Ovary (tissue), 9 donors: Measurements from ENCODE around the gene ZMIZ1. TPM values are rescaled to one million over a fixed set of nuclear protein-coding genes. Genes with fewer than 3 reads are reported as not detected.

Experiments
- DNase-seq, 5 donors: peaks; one replicate each; pipeline ENCODE4 v3.0.0-alpha.2; 2019 to 2020
- H3K27ac ChIP-seq, 2 donors: fragments of 200-600 bp; one replicate each; pipeline versions ENCODE4 v1.5.1 to v1.8.0; 2019 to 2022
- H3K27me3 ChIP-seq: fragments of 200-600 bp; one replicate; pipeline ENCODE4 v1.8.0; 2022
- H3K36me3 ChIP-seq: fragments of 200-600 bp; sonication (generic); one replicate; pipeline ENCODE4 v1.5.1; 2019
- H3K4me1 ChIP-seq: one replicate; pipeline ENCODE4 v1.8.1; 2013; ENCODE audit warnings: mild to moderate bottlenecking, moderate library complexity; ENCODE audit not compliant: insufficient read depth
- H3K4me3 ChIP-seq: fragments of 200-600 bp; sonication (generic); one replicate; pipeline ENCODE4 v1.5.1; 2017
- H3K9me3 ChIP-seq, 2 donors: fragments of 200-600 bp in 1 of 2; sonication (generic) in 1 of 2; one replicate each; pipeline versions ENCODE4 v1.5.1 to v1.8.1; 2013 to 2019; ENCODE audit warnings: mild to moderate bottlenecking in 1 of 2, moderate library complexity in 1 of 2
- CTCF ChIP-seq, 3 donors: fragments of 450-650 bp in 2 of 3; fragments of 200-600 bp in 1 of 3; IDR thresholded peaks; one replicate each; pipeline versions ENCODE4 v1.5.1 to v1.8.0; 2016 to 2022; ENCODE audit warnings: antibody characterized with exemption in 3 of 3, mild to moderate bottlenecking in 1 of 3
- EP300 ChIP-seq: sonication (generic); formaldehyde crosslinking; IDR thresholded peaks from one replicate; pipeline ENCODE4 v1.6.1; 2017; ENCODE audit warnings: antibody characterized with exemption
- POLR2A ChIP-seq: fragments of 450-650 bp; IDR thresholded peaks from one replicate; pipeline ENCODE4 v1.6.1; 2017; ENCODE audit warnings: antibody characterized with exemption, mild to moderate bottlenecking, moderate library complexity
- WGBS, 3 donors: extraction: QIAGEN DNeasy Blood & Tissue Kit in 1 of 3; methylation state at CpG; one replicate each; pipeline versions ENCODE4 v1.1.5 to v1.1.7; 2013 to 2017; 5-methylcytosine and 5-hydroxymethylcytosine counted together
- intact Hi-C, 4 donors: fragments of 100-400 bp; cut with DNase I; formaldehyde crosslinking; loops; one replicate each; pipeline versions ENCODE4 v1.11.0 to v1.15.1; 2022 to 2023
- polyA plus RNA-seq, 2 donors: library from polyadenylated mRNA; stranded (reverse); fragments of 200-250 nt in 1 of 2; fragments of 350-450 nt in 1 of 2; fragmentation: Illumina TruSeq in 1 of 2; extraction: RNeasy Lipid Tissue Mini Kit (QIAGEN cat#74804) in 1 of 2; gene quantifications; one replicate each; pipeline ENCODE4 v1.2.3, GENCODE V29; 2013 to 2014
- total RNA-seq, 7 donors: library from RNA; depleted of rRNA in 2 of 7; stranded (reverse); fragments of >200 nt in 2 of 7; fragmentation: NEBNext Ultra II Directional in 3 of 7; extraction: Animal tissue kit (Norgen Biotek cat#: 25700) in 3 of 7; gene quantifications; one replicate each; pipeline versions ENCODE4 v1.1.0 to v1.2.4, GENCODE V29; 2016 to 2023
- donor health status: DM: no; HTN: no; CAD: no; lungs with moderate emphysema.
- donor health status: DM: no; HTN: no; CAD: no.
- donor health status: Bipolar disorder and iron deficiency.
- donor health status: DM: yes; HTN: yes; CAD: no.
- donor health status: DM: no; HTN: no; CAD: no.
- donor health status: DM: yes; HTN: yes; CAD: no.

Gene ZMIZ1
- total and polyA plus RNA-seq, 9 donors: 30.3 to 117 (median 69.1) TPM

DNA sequence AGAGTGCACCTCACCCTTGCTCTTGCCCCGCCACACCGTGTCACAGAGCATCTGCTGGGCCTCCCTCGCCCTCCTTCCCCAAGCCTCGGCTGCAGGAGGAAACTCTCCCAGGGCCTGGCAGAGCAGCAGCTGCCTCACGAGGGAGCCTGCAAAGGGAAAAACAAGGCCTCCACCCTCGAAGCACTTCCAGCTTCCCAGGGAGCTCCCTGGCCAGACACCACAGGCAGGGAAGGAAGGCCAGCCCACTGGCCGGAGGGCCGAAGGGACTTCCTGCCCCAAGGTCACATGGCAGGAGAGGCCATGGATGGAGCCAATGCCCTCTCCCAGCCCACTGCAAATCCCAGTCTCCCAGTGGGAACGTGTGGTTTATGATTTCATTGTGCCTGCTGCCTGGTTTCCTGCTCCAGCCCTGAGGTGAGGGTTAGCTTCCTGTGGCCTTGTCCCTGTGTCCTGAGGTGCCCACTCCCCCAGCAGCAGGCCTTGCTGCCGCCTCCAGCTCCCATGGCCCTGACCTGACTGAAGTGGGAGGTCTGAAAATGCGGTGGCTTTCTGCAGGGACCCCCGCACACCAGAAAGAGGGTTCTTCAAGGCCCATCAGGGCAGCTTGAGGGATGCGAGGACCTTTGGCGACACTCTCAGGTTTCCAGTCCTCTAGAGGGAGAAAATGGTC is 178.0 kb downstream of the ZMIZ1 start:
- Histone ChIP-seq H3K9me3 (no peaks in the 10 kb centered on the region), H3K4me1 (peaks cover 38% of the 10 kb centered on the region), H3K36me3 (no peaks in the 10 kb centered on the region), H3K4me3 (no peak overlapping the region), H3K27ac (peak overlapping the region; percentile 76 to 80), H3K27me3 (no peaks in the 10 kb centered on the region)
- intact Hi-C loops: loop anchor here in 1 of 4 donors (10.0 kb wide), 1 partner anchor 218 kb away; no protein-coding TSS in a partner anchor
- 27 to 30% (median 28%) methylated on average over 14 of the region's 14 CpGs for WGBS, 3 donors
- DNase-seq: peak; percentile 80 to 88 (median 81)
- no peak for TF ChIP-seq CTCF (IDR thresholded peaks at IDR 0.05)
- no peak for TF ChIP-seq EP300
- no peak for TF ChIP-seq POLR2A

GRCh38 chr10:79247373-79248137 is 178.8 kb downstream of the ZMIZ1 start:
- Histone ChIP-seq H3K27me3 (no peaks in the 10 kb centered on the region), H3K36me3 (no peaks in the 10 kb centered on the region), H3K4me1 (peaks cover 34% of the 10 kb centered on the region), H3K9me3 (no peaks in the 10 kb centered on the region), H3K4me3 (no peak overlapping the region), H3K27ac (peak overlapping the region; percentile 76 to 80)
- intact Hi-C loops: loop anchor here in 1 of 4 donors (10.0 kb wide), 1 partner anchor 217 kb away; no protein-coding TSS in a partner anchor
- no peak for TF ChIP-seq EP300
- no peak for TF ChIP-seq POLR2A
- no peak for TF ChIP-seq CTCF (IDR thresholded peaks at IDR 0.05)
- WGBS, 3 donors: 89 to 91% (median 90%) methylated on average over 6 of the region's 6 CpGs
- no peak for DNase-seq

- H3K36me3 ChIP-seq: no peaks in the 10 kb centered on the region
- no peak for TF ChIP-seq CTCF (IDR thresholded peaks at IDR 0.05)
- no peak for TF ChIP-seq POLR2A
- 66 to 67% (median 67%) methylated on average over 12 of the region's 12 CpGs for WGBS, 3 donors
- H3K9me3 ChIP-seq: no peaks in the 10 kb centered on the region
- no peaks in the 10 kb centered on the region for H3K27me3 ChIP-seq
- peaks cover 34% of the 10 kb centered on the region for H3K4me1 ChIP-seq
- intact Hi-C loops: loop anchor here in 1 of 4 donors (10.0 kb wide), 1 partner anchor 216 kb away; no protein-coding TSS in a partner anchor
- no peak overlapping the region for H3K4me3 ChIP-seq
- DNase-seq: no peak
- H3K27ac ChIP-seq: peak overlapping the region in 1 of 2 donors; percentile 22
Measured at GRCh38 chr10:79248341-79249185, 179.8 kb downstream of the ZMIZ1 start.
